OCI-LY3 (cell line): ENCODE measurements around the gene EPG5.

ENCODE experiments used
- H2AFZ ChIP-seq: fragments of 200-600, 300-600 bp; shearing (Covaris generic); 2 replicates; pipeline ENCODE4 v1.6.0; 2014; ENCODE audit warnings: antibody characterized with exemption, low read depth, low read length
- H3K27ac ChIP-seq: fragments of 200-600, 300-600 bp; sonication (generic); 2 replicates; pipeline ENCODE4 v1.5.1; 2014; ENCODE audit warnings: mild to moderate bottlenecking, low read length, moderate library complexity, mixed read lengths
- H3K27me3 ChIP-seq: fragments of 200-600, 300-600 bp; sonication (generic); 2 replicates; pipeline ENCODE4 v1.6.1; 2014; ENCODE audit warnings: low read depth, low read length, mixed read lengths
- H3K36me3 ChIP-seq: fragments of 200-600, 300-600 bp; sonication (generic); replicated peaks from 2 replicates; pipeline ENCODE3; 2014; ENCODE audit warnings: low read depth, low read length, mixed read lengths
- H3K4me1 ChIP-seq: fragments of 300-600, 200-600 bp; sonication (generic); 2 replicates; pipeline ENCODE4 v1.6.1; 2014; ENCODE audit warnings: low read length, mixed read lengths
- H3K4me2 ChIP-seq: fragments of 200-600, 300-600 bp; sonication (generic); 2 replicates; pipeline ENCODE4 v1.6.1; 2014; ENCODE audit warnings: low read length, mixed read lengths
- H3K4me3 ChIP-seq: fragments of 300-600, 200-600 bp; sonication (generic); 2 replicates; pipeline ENCODE4 v1.5.1; 2014; ENCODE audit warnings: antibody characterized with exemption, mild to moderate bottlenecking, low read length, moderate library complexity
- H3K79me2 ChIP-seq: fragments of 300-600, 200-600 bp; shearing (Covaris generic); 2 replicates; pipeline ENCODE4 v1.6.1; 2014; ENCODE audit warnings: mild to moderate bottlenecking, low read length, mixed read lengths
- H3K9ac ChIP-seq: fragments of 300-600, 200-600 bp; shearing (Covaris generic); 2 replicates; pipeline ENCODE4 v1.6.0; 2014; ENCODE audit warnings: mild to moderate bottlenecking, low read length, moderate library complexity
- H3K9me3 ChIP-seq: fragments of 200-600, 300-600 bp; shearing (Covaris generic); 2 replicates; pipeline ENCODE4 v1.6.1; 2014; ENCODE audit warnings: low read length, mixed read lengths; ENCODE audit not compliant: insufficient read depth
- H4K20me1 ChIP-seq: fragments of 200-600, 300-600 bp; sonication (generic); 2 replicates; pipeline ENCODE4 v1.6.1; 2016; ENCODE audit warnings: low read length, mixed read lengths; ENCODE audit not compliant: insufficient read depth
- CTCF ChIP-seq: fragments of 200-600, 300-600 bp; sonication (generic); IDR thresholded peaks from 2 replicates; pipeline ENCODE4 v1.5.1; 2014; ENCODE audit warnings: antibody characterized with exemption, low read length, low read depth
- EZH2phosphoT487 ChIP-seq: fragments of 200-600 bp; shearing (Covaris generic); IDR thresholded peaks from 2 replicates; pipeline ENCODE4 v1.6.1; 2018; ENCODE audit warnings: antibody characterized with exemption, mixed run types, low read depth

EPG5 gene

GRCh38 chr18:45910405-45911023, 56.6 kb downstream of the EPG5 start:
- no peak overlapping the region for H3K27ac ChIP-seq
- no peak for TF ChIP-seq EZH2phosphoT487
- TF ChIP-seq CTCF = peak; percentile 99
- H3K4me2 ChIP-seq = no peak overlapping the region
- no peaks in the 10 kb centered on the region for H4K20me1 ChIP-seq
- H3K79me2 ChIP-seq = no peaks in the 10 kb centered on the region
- no peak overlapping the region for H2AFZ ChIP-seq
- H3K9ac ChIP-seq = no peak overlapping the region
- H3K4me1 ChIP-seq = no peaks in the 10 kb centered on the region
- no peak overlapping the region for H3K4me3 ChIP-seq
- peaks cover 31% of the 10 kb centered on the region for H3K36me3 ChIP-seq
- H3K27me3 ChIP-seq = no peaks in the 10 kb centered on the region
- H3K9me3 ChIP-seq = no peaks in the 10 kb centered on the region

- peaks cover 46% of the 10 kb centered on the region for H3K36me3 ChIP-seq
- H3K27me3 ChIP-seq = no peaks in the 10 kb centered on the region
- H3K4me2 ChIP-seq = no peak overlapping the region
- no peaks in the 10 kb centered on the region for H4K20me1 ChIP-seq
- H3K4me3 ChIP-seq = no peak overlapping the region
- H2AFZ ChIP-seq = no peak overlapping the region
- no peaks in the 10 kb centered on the region for H3K79me2 ChIP-seq
- H3K9me3 ChIP-seq = no peaks in the 10 kb centered on the region
- H3K9ac ChIP-seq = no peak overlapping the region
- H3K27ac ChIP-seq = no peak overlapping the region
- TF ChIP-seq CTCF (no peak), EZH2phosphoT487 (no peak)
- H3K4me1 ChIP-seq = no peaks in the 10 kb centered on the region
Measured at GRCh38 chr18:45901654-45902210, 65.4 kb downstream of the EPG5 start.

- Histone ChIP-seq H3K27me3 (no peaks in the 10 kb centered on the region), H3K4me2 (no peak overlapping the region), H3K9ac (no peak overlapping the region), H2AFZ (no peak overlapping the region), H3K4me1 (no peaks in the 10 kb centered on the region), H3K79me2 (no peaks in the 10 kb centered on the region), H3K36me3 (peaks cover 46% of the 10 kb centered on the region), H3K9me3 (no peaks in the 10 kb centered on the region), H4K20me1 (no peaks in the 10 kb centered on the region), H3K4me3 (no peak overlapping the region), H3K27ac (no peak overlapping the region)
- TF ChIP-seq CTCF (no peak), EZH2phosphoT487 (no peak)
Measured at GRCh38 chr18:45900623-45901022, 66.5 kb downstream of the EPG5 start.

- H3K27ac ChIP-seq = no peak overlapping the region
- H3K27me3 ChIP-seq = no peaks in the 10 kb centered on the region
- TF ChIP-seq CTCF (no peak), EZH2phosphoT487 (no peak)
- no peaks in the 10 kb centered on the region for H3K79me2 ChIP-seq
- H3K4me1 ChIP-seq = no peaks in the 10 kb centered on the region
- H4K20me1 ChIP-seq = no peaks in the 10 kb centered on the region
- no peak overlapping the region for H3K4me3 ChIP-seq
- no peak overlapping the region for H3K4me2 ChIP-seq
- H3K9me3 ChIP-seq = no peaks in the 10 kb centered on the region
- no peak overlapping the region for H3K9ac ChIP-seq
- H3K36me3 ChIP-seq = peaks cover 34% of the 10 kb centered on the region
- H2AFZ ChIP-seq = no peak overlapping the region
Measured at GRCh38 chr18:45896991-45897390, 70.1 kb downstream of the EPG5 start.
